Activated CD8-positive, alpha-beta T cell treated with anti-CD3 and anti-CD28 coated beads for 36 hours (primary cell): ENCODE measurements around the gene CELA1. TPM values are rescaled to one million over a fixed set of nuclear protein-coding genes. Genes with fewer than 3 reads are reported as not detected.
"Not testable (repeated sequence)": the region's sequence is repeated elsewhere in the genome, so short reads cannot be mapped to it uniquely, and the experiment has no call there.

Experiments
- ATAC-seq: fragments of 200-7000 bp; cut with Tn5 transposase; one replicate; pipeline ENCODE4 v1.10.0; 2021; ENCODE audit warnings: mild to moderate bottlenecking, moderate library complexity
- CTCF ChIA-PET: fragments of 350-600 bp; sonication (Branson Sonifier 250); formaldehyde crosslinking; loops from one replicate; lab custom pipeline; 2021; ENCODE audit warnings: antibody characterized with exemption; lab: Charles Lee
- POLR2A ChIA-PET: fragments of 350-600 bp; sonication (Branson Sonifier 250); formaldehyde crosslinking; loops from one replicate; lab custom pipeline; 2021; ENCODE audit warnings: antibody characterized with exemption; lab: Charles Lee
- DNase-seq: peaks from one replicate; pipeline ENCODE4 v3.0.0-alpha.2; 2020
- H3K27ac Mint-ChIP-seq: one replicate; pipeline ENCODE4 v1.8.0; 2021; ENCODE audit warnings: mild to moderate bottlenecking, mixed read lengths
- H3K27me3 Mint-ChIP-seq: one replicate; pipeline ENCODE4 v1.8.0; 2021; ENCODE audit warnings: mixed read lengths
- H3K36me3 Mint-ChIP-seq: one replicate; pipeline ENCODE4 v1.8.0; 2021; ENCODE audit warnings: low read depth, mixed read lengths
- H3K4me1 Mint-ChIP-seq: one replicate; pipeline ENCODE4 v1.8.0; 2021; ENCODE audit warnings: low read depth, mixed read lengths
- H3K4me3 Mint-ChIP-seq: one replicate; pipeline ENCODE4 v1.8.0; 2021; ENCODE audit warnings: mild to moderate bottlenecking, moderate library complexity, mixed read lengths
- H3K9me3 Mint-ChIP-seq: one replicate; pipeline ENCODE4 v1.8.0; 2021; ENCODE audit warnings: mixed read lengths
- CTCF ChIP-seq: fragments of 200-600 bp; IDR thresholded peaks from one replicate; pipeline ENCODE4 v1.8.0; 2022; ENCODE audit warnings: antibody characterized with exemption, mild to moderate bottlenecking
- intact Hi-C: fragments of 100-400 bp; cut with micrococcal nuclease; formaldehyde crosslinking; loops from one replicate; pipeline ENCODE4 v1.10.0; 2022
- total RNA-seq, 2 experiments: library from RNA; stranded (reverse); gene quantifications; one replicate each; pipeline ENCODE4 v1.2.3, GENCODE V29; 2021

Gene CELA1
- total RNA-seq, 2 experiments from 2014 or later: 0.29 TPM; not detected in 1

GRCh38 chr12:51293696-51294095, 52.8 kb downstream of the CELA1 start:
- peak overlapping the region; percentile 76 for H3K27ac Mint-ChIP-seq

GRCh38 chr12:51291603-51292513, 54.6 kb downstream of the CELA1 start:
- peaks cover 41% of the 10 kb centered on the region for H3K36me3 Mint-ChIP-seq
- peak overlapping the region; percentile 67 for H3K27ac Mint-ChIP-seq
- ATAC-seq, H3K9me3 Mint-ChIP-seq, intact Hi-C loops, H3K27me3 Mint-ChIP-seq, DNase-seq, H3K4me3 Mint-ChIP-seq: not testable (repeated sequence)
- peaks cover 23% of the 10 kb centered on the region for H3K4me1 Mint-ChIP-seq
- ChIA-PET POLR2A (interaction anchor here (0.6 kb wide), 1 partner anchor 42 kb away, joined by 3 read pairs; no protein-coding TSS in a partner anchor), CTCF (interaction anchor here (1.1 to 1.2 kb wide), 2 partner anchors 39 to 467 kb away, joined by 3 to 4 read pairs; no protein-coding TSS in a partner anchor)

More at GRCh38 chr12:51293696-51294095, 52.8 kb downstream of the CELA1 start:
- Mint-ChIP-seq H3K36me3 (peaks cover 39% of the 10 kb centered on the region), H3K27me3 (no peaks in the 10 kb centered on the region), H3K9me3 (no peaks in the 10 kb centered on the region), H3K4me1 (peaks cover 23% of the 10 kb centered on the region), H3K4me3 (no peak overlapping the region)
- TF ChIP-seq CTCF: no peak
- POLR2A ChIA-PET: interaction anchor here (0.9 kb wide), 1 partner anchor 62 kb away, joined by 3 read pairs; no protein-coding TSS in a partner anchor
- CTCF ChIA-PET: interaction anchor here (0.8 to 2.5 kb wide), 4 partner anchors 36 to 65 kb away, joined by 3 to 11 read pairs (median 3); no protein-coding TSS in a partner anchor
- DNase-seq: no peak
- ATAC-seq: peak; percentile 83
- intact Hi-C loops: no loop called here

GRCh38 chr12:51285843-51286242, 60.6 kb downstream of the CELA1 start:
- DNase-seq (no peak), ATAC-seq (no peak)
- H3K4me3 Mint-ChIP-seq: no peak overlapping the region
- ChIA-PET CTCF (interaction anchor here (1.0 kb wide), 1 partner anchor 55 kb away, joined by 3 read pairs; no protein-coding TSS in a partner anchor), POLR2A (no interaction called here)
- H3K4me1 Mint-ChIP-seq: peaks cover 6% of the 10 kb centered on the region
- peaks cover 24% of the 10 kb centered on the region for H3K36me3 Mint-ChIP-seq
- H3K9me3 Mint-ChIP-seq: no peaks in the 10 kb centered on the region
- no peaks in the 10 kb centered on the region for H3K27me3 Mint-ChIP-seq
- intact Hi-C loops: no loop called here
- TF ChIP-seq CTCF: no peak
- peak overlapping the region; percentile 23 for H3K27ac Mint-ChIP-seq

GRCh38 chr12:51281202-51281924, 65.1 kb downstream of the CELA1 start:
- no peak for ATAC-seq
- intact Hi-C loops: no loop called here
- DNase-seq: no peak
- peaks cover 12% of the 10 kb centered on the region for H3K36me3 Mint-ChIP-seq
- H3K4me3 Mint-ChIP-seq: no peak overlapping the region
- peak overlapping the region; percentile 71 for H3K27ac Mint-ChIP-seq
- ChIA-PET CTCF (interaction anchor here (1.0 to 2.4 kb wide), 4 partner anchors 12 to 139 kb away, joined by 3 to 11 read pairs (median 3); partner anchors contain the start of gene SMAGP), POLR2A (interaction anchor here (1.0 kb wide), 1 partner anchor 42 kb away, joined by 3 read pairs; the partner anchor contains the start of gene DAZAP2)
- H3K9me3 Mint-ChIP-seq: no peaks in the 10 kb centered on the region
- peaks cover 6% of the 10 kb centered on the region for H3K4me1 Mint-ChIP-seq
- no peak for TF ChIP-seq CTCF
- no peaks in the 10 kb centered on the region for H3K27me3 Mint-ChIP-seq

Other genes with a start within 250 kb of the CELA1 start
- 10 to 100 TPM; 27.4 to 27.9 TPM for gene TFCP2, start 173.5 kb downstream of the CELA1 start, total RNA-seq
- gene POU6F1, start 128.6 kb downstream of the CELA1 start, total RNA-seq: 1 to 10 TPM; 5.8 to 7.3 TPM
- 10 to 100 TPM; 91.7 to 98.3 TPM for gene DAZAP2, start 107.9 kb downstream of the CELA1 start, total RNA-seq
- 1 to 10 TPM in 1 of 2 experiments, under 1 TPM in 1; 0.96 to 1.4 TPM for gene SMAGP, start 76.3 kb downstream of the CELA1 start, total RNA-seq
- 10 to 100 TPM; 39.5 to 41.7 TPM for gene BIN2, start 22.5 kb downstream of the CELA1 start, total RNA-seq
- 10 to 100 TPM; 18.0 to 22.3 TPM for gene GALNT6, start 44.7 kb upstream of the CELA1 start, total RNA-seq
- 1 to 10 TPM; 1.1 to 2.7 TPM for gene SLC4A8, start 78.2 kb upstream of the CELA1 start, total RNA-seq
- under 1 TPM; 0.77 to 0.78 TPM for gene SCN8A, start 244.6 kb upstream of the CELA1 start, total RNA-seq